Measurements from ENCODE around the gene SERTAD2. TPM values are rescaled to one million over a fixed set of nuclear protein-coding genes. Genes with fewer than 3 reads are reported as not detected.

Gene SERTAD2
- polyA plus RNA-seq, 1 experiment: 6.2 TPM

DNA sequence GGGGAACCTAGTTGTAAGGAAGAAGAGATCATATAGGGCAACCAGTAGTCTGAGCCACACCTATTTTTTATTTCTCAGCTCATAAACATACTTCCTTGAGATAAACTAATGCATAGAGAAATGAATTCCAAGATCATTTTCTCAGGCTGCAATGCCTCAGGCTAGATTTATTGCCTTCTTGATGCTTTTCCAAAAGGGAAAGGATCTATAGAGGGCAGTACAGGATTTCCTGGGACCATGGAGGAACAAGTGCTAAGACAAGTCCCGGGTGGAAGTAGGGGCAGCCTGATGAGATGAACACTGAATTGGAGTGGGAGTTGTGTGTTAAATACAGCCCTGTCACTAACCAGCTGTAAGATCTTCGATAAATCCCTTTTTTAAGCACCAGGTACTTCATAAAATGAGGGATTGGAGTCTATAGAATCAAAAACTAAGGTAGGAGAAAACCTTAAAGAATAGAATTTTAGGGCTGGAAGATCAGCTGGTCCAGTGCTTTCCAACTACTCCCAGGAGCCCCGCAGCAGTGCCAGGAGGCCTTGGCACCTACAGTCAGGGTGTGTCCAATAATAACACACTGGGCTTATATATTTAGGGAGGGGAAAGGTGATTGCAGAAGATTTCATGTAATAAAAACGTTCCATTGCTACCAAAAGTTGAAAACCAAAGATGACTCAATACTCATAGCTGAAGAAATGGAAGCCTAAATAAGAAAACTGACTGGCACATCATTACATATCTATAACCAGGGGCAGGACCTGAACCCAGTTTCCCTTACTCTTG, 58.1 kb downstream of the SERTAD2 start:
- Histone ChIP-seq H3K27me3 (ENCODE audit: control insufficient read depth, insufficient read depth, low read length) (peaks cover 19% of the 10 kb centered on the region), H3K36me3 (ENCODE audit: control insufficient read depth, insufficient read depth, low read length) (peaks cover 2% of the 10 kb centered on the region), H3K4me3 (ENCODE audit: low read depth, low read length) (no peak overlapping the region)
- CTCF ChIA-PET: interaction anchor here (1.2 to 2.1 kb wide), 9 partner anchors 8 to 277 kb away, joined by 3 to 14 read pairs (median 5); partner anchors contain the start of gene SERTAD2
- DNase-seq (ENCODE audit: low read depth): no peak
- TF ChIP-seq, protein P1, sequence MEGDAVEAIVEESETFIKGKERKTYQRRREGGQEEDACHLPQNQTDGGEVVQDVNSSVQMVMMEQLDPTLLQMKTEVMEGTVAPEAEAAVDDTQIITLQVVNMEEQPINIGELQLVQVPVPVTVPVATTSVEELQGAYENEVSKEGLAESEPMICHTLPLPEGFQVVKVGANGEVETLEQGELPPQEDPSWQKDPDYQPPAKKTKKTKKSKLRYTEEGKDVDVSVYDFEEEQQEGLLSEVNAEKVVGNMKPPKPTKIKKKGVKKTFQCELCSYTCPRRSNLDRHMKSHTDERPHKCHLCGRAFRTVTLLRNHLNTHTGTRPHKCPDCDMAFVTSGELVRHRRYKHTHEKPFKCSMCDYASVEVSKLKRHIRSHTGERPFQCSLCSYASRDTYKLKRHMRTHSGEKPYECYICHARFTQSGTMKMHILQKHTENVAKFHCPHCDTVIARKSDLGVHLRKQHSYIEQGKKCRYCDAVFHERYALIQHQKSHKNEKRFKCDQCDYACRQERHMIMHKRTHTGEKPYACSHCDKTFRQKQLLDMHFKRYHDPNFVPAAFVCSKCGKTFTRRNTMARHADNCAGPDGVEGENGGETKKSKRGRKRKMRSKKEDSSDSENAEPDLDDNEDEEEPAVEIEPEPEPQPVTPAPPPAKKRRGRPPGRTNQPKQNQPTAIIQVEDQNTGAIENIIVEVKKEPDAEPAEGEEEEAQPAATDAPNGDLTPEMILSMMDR (IDR thresholded peaks at IDR 0.05; ENCODE audit: insufficient read depth, low read depth, low read length): no peak; the same call in 1 of the 2 replicates
- POLR2A ChIA-PET: no interaction called here

DNA sequence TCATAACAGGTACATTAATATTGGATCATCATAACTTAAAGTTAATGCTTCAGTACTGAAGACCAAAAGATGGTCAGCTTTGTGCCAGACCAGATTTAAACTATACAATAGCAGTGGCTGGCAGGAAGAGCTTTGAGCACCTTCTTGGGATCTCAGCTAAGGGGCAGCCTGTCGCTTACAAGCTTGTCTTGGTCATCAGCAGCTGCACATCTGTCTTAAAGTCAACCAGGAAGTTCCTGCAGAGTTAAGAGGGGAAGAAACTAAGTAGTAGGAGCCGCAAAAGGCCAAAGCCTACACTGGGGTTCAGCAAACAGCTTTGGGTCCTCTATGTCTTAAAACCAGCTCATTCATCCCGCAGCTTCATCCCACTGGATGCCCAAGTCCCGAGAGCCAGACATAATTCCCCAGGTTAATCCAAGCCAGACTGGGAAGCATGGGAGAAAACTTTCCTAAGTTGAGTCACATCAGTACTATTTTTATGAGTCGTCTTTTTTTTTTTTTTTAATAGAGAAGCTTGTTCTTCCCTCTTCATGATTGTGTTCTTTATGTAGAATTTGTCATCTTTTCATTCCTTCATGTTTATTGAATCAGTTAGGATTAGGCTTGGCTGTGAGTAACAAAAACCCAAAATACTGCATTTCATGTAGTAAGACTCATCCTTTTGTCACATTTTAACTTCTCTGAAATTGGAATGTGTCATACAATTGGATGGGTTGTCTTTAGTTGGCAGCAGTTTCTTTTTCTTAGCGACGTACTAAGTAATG, 59.3 kb downstream of the SERTAD2 start:
- TF ChIP-seq, protein P1 (IDR thresholded peaks at IDR 0.05; ENCODE audit: insufficient read depth, low read depth, low read length): no peak
- H3K36me3 ChIP-seq (ENCODE audit: control insufficient read depth, insufficient read depth, low read length): peaks cover 2% of the 10 kb centered on the region
- peaks cover 11% of the 10 kb centered on the region for H3K27me3 ChIP-seq (ENCODE audit: control insufficient read depth, insufficient read depth, low read length)
- CTCF ChIA-PET: interaction anchor here (0.8 to 1.6 kb wide), 6 partner anchors 14 to 265 kb away, joined by 3 to 6 read pairs (median 4); no protein-coding TSS in a partner anchor
- peak; percentile 70 for DNase-seq (ENCODE audit: low read depth)
- H3K4me3 ChIP-seq (ENCODE audit: low read depth, low read length): no peak overlapping the region
- POLR2A ChIA-PET: interaction anchor here (0.5 to 1.0 kb wide), 5 partner anchors 38 to 191 kb away, joined by 4 to 10 read pairs (median 6); no protein-coding TSS in a partner anchor

DNA sequence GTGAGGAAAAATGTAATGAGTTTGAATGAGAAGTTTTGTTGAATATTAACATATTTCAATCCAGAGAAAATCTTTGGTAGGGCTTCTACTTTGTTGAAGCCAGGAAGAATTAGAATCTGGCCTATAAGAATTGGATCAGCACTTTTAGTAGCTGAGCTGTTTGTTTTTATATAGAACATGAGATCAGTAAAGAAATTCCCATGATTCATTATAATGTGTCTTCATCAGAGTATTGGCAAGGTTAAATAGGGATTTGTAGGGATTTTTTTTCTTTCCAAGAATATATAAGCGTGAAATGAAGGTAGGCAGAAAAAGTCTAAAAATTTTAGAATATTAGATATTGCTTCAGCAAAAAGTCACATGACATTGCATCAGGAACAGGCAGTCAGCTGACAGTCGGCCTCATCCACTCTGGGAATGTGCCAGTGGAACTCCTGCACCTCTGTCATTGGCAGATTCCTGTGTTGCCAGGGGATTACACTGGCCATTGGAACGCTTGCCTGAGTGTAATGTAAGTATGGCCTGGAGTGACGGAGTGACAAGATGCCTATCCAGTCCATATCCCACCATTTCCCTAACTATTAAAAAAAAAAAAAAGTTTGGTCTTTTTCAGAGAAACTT, 60.6 kb downstream of the SERTAD2 start:
- H3K36me3 ChIP-seq (ENCODE audit: control insufficient read depth, insufficient read depth, low read length): peaks cover 2% of the 10 kb centered on the region

DNA sequence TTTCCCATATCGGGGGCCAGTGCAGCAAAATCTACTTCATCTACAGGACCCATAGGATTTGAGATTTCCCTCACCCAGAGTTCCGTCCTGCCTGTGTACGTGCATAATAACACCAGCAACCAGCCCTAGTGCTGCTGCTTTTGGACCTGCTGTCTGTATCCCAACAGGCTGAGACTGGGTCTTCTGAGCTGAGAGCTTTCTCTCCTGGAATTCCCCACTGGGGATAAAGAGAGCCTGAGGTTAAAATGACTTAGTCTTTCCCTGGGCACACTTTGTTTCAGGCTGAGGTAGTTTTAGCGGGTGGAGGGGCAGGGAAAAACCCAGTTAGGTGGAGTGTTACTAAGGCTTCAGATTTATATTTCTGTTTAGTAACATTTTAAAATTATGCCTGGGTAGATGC, 62.5 kb downstream of the SERTAD2 start:
- Histone ChIP-seq H3K36me3 (ENCODE audit: control insufficient read depth, insufficient read depth, low read length) (peaks cover 2% of the 10 kb centered on the region), H3K27me3 (ENCODE audit: control insufficient read depth, insufficient read depth, low read length) (no peaks in the 10 kb centered on the region), H3K4me3 (ENCODE audit: low read depth, low read length) (no peak overlapping the region)
- TF ChIP-seq, protein P1 (IDR thresholded peaks at IDR 0.05; ENCODE audit: insufficient read depth, low read depth, low read length): no peak
- no peak for DNase-seq (ENCODE audit: low read depth)
- POLR2A ChIA-PET: no interaction called here
- CTCF ChIA-PET: interaction anchor here (0.6 to 2.3 kb wide), 6 partner anchors 15 to 276 kb away, joined by 3 to 6 read pairs (median 4); no protein-coding TSS in a partner anchor

More for the DNA sequence above, 60.6 kb downstream of the SERTAD2 start:
- peaks cover 6% of the 10 kb centered on the region for H3K27me3 ChIP-seq (ENCODE audit: control insufficient read depth, insufficient read depth, low read length)
- DNase-seq (ENCODE audit: low read depth): no peak
- TF ChIP-seq, protein P1 (IDR thresholded peaks at IDR 0.05; ENCODE audit: insufficient read depth, low read depth, low read length): no peak
- ChIA-PET CTCF (interaction anchor here (0.9 to 1.6 kb wide), 3 partner anchors 22 to 266 kb away, joined by 3 to 4 read pairs (median 4); no protein-coding TSS in a partner anchor), POLR2A (no interaction called here)
- H3K4me3 ChIP-seq (ENCODE audit: low read depth, low read length): no peak overlapping the region
